GM18520 (cell line): ENCODE results near the gene SPINT2.

Experiments used
- ATAC-seq: cut with Tn5 transposase; IDR thresholded peaks from one replicate; pipeline ENCODE4 v1.9.1; 2021; ENCODE audit not compliant: unreplicated experiment

SPINT2 gene

GRCh38 chr19:38266981-38267597 is 2.7 kb downstream of the SPINT2 start:
- ATAC-seq = no peak

DNA sequence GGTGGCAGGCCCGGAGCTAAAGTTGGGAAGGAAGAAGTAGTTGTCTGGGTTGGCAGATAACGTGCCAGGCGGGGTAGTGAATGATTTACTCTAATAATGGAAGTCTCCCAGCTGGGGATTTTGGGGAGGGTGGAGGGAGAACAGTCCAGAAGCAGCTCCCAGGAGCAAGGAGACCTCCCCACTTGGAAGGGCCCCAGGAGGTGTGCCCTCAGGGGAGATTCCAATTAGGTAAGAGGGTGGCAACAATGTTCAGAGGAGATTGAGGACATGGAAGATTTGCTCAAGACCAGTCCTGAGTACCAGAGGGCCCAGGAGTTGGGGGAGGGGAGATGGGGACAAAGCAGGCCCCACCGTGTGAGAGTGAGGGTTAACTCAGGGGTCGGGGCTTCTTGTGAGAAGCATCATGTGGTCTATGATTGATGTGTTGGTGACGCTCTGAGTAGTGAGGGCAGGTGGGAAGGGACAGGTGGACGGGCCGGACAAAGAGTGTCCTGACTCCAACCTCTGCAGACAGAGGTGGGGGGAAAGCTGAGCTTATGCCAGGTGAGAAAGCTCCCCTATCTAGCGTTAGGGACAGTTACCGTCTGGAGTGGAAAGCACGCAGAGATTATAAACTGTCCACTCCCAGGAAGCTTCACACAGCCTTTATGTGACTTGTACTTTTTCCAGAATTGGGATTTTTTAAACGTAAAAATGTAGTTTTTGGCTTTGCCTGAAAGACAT is 3.5 kb downstream of the SPINT2 start:
- ATAC-seq = no peak

GRCh38 chr19:38268539-38268938 is 4.2 kb downstream of the SPINT2 start:
- ATAC-seq = no peak

DNA sequence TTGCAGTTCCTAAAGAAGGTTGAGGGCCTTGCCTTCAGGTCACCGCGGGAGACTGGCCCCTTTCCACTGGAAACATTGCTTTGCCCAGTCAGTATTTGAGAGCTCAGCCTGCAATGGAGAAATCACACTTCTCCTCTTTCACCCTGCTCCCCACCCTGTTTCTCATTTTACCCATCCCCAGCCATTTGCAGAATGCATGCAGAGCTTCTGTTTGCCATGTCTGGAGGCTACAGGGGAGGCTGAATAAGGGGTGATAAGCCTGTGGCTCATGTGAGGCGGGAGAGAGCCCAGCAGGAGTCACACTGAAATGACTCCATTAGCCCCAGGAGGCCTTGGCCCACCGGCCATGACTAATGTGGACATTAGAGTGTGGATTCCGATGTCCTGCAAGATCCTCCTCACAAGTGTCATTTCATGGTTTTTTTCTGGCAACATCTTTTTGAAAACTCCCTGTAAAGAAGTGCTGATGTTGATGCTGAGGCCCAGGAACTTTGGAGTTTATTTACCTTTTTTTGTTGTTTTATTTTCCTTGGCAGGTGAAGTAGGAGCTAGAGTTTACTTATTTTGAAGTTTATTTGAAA is 6.3 kb downstream of the SPINT2 start:
- no peak for ATAC-seq

GRCh38 chr19:38273499-38273898 is 9.1 kb downstream of the SPINT2 start:
- ATAC-seq = no peak

- ATAC-seq = no peak
These were observed 10.4 kb downstream of the SPINT2 start for GRCh38 chr19:38274739-38275138.

- ATAC-seq = no peak
These were observed 12.7 kb downstream of the SPINT2 start for GRCh38 chr19:38276942-38277517.

DNA sequence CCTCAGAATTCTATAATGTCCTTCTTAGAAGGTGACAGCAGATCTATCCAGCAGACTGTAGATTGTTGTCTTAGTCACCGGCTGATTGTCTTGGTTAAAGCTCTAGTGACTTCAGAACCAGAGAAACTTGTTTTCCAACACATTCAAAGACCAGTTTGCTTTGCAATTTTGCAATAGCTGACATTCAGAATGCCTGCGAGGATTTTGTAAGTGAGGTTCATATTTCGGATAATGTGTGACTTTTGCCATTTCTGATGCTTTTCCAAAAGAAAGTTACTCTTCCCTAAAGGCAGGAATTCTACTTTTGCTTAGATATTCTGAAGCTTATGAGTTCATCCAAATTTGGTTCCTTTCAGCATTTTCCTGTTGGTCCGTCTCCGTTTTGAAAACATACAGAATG is 13.2 kb downstream of the SPINT2 start:
- ATAC-seq = no peak

- no peak for ATAC-seq
These were observed 13.8 kb downstream of the SPINT2 start for GRCh38 chr19:38277969-38278680.

- no peak for ATAC-seq
These were observed 14.4 kb downstream of the SPINT2 start for GRCh38 chr19:38278751-38279150.

GRCh38 chr19:38280030-38280921 is 15.9 kb downstream of the SPINT2 start:
- no peak for ATAC-seq

- ATAC-seq = no peak
These were observed 17.6 kb downstream of the SPINT2 start for GRCh38 chr19:38281811-38282566.

DNA sequence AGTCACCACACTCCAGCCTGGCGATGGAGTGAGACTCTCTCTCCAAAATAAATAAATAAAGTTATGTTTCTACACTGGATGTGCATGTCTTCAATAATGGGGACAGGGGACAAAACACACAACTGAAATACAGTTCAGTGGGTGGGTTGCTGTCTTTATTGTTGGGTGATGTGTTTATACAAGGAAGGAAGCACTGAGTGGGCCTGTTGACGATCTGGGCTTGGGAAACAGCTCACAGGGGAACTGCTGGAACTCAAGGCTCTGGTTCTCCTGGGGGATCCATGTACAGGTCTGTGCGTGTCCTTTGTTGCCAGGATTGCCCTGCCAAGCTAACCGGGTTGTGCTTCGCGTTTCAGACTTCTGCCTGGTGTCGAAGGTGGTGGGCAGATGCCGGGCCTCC is 18.9 kb downstream of the SPINT2 start:
- ATAC-seq = no peak

- ATAC-seq = no peak
These were observed 20.0 kb downstream of the SPINT2 start for GRCh38 chr19:38284422-38284821.

GRCh38 chr19:38285567-38285966 is 21.2 kb downstream of the SPINT2 start:
- ATAC-seq = no peak

GRCh38 chr19:38287604-38288003 is 23.2 kb downstream of the SPINT2 start:
- ATAC-seq = no peak

DNA sequence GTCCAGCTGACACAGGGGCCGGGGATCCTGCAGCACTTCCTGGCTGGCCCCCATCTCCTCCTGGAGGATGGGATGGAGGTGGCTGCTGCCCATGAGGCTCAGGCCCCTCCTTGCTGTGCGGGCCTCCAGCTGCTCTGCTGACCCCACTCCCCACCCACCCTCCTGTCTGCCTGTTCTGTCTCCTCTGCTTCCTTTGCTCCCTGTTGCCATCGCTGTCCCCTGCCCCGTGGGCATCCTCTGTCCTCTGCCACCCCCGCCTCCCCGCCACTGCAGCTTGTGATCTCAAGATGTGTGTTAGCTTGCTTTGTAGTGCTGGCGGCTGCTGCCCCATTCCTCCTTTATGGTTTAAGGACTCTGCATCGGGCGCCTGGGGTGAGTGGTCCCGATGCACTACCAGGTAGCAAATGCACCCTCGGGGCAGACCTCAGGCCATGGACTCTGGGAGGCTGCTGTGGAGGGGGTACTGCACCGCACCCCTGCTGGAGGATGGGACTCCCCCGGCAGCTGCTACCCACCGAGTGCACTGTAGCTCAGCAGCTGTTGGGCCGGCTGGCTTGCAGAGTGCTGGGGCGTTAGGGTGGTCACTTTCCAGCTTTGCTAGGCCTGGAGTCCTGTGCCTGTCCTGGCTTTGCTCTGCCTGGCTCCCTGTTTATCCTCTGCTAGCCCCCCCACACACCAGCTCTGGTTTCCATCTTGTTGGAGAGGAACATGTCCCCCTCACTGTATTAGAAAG is 23.9 kb downstream of the SPINT2 start:
- no peak for ATAC-seq

- ATAC-seq = no peak
These were observed 25.6 kb downstream of the SPINT2 start for GRCh38 chr19:38289955-38290354.

GRCh38 chr19:38290631-38291147 is 26.3 kb downstream of the SPINT2 start:
- no peak for ATAC-seq
